Measurements from ENCODE around the gene HMGCLL1.

HMGCLL1 gene

GRCh38 chr6:55438203-55438602 is 140.8 kb downstream of the HMGCLL1 start:
- DNase-seq, result no peak

GRCh38 chr6:55437141-55437540 is 141.9 kb downstream of the HMGCLL1 start:
- no peak for DNase-seq

DNA sequence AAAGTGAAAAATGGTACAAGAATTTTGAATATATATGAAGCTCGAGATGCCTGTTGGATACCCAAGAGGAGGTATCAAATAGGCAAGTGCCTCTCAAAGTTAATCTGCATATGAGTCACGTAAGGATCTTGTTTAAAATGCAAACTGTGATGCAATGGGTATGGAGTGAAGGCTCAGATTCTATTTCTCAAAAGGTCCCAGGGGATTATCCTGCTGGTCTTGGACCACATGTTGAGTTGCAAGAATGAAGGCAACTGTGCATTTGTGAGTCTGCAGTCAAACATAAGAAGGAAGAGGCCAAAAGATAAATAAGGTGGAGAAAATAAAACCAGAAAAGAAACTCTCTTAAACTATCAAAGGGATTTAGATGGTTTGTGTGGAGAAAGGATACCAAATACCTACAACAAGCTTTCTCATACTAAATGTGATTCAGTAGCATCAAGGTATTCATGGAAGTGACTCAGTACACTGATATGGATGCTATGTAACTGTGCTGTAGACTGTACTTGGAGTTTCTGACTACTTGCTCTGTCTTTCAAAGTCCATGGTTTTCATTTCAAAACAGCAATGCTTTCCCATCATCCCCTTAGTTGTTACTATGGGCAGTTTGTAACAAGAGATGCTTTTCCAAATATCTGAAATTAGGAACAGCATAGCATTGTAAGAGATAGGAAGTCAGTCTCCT is 145.4 kb downstream of the HMGCLL1 start:
- DNase-seq, result no peak

DNA sequence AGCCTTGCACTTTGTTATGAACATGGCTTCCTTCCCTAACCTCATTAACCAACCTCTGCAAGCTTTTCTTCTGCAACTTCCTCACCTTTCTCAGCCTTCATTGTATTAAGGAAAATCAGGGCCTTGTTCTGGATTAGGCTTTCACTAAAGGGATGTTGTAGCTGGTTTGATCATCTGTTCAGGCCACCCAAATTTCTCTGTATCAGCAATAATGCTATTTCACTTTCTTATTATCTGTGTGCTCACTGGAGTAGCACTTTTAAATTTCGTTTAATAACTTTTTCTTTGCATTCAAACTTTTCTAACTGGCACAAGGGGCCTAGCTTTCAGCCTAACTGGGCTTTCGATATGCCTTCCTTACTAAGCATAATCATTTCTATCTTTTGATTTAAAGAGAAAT is 155.1 kb downstream of the HMGCLL1 start:
- no peak for DNase-seq

GRCh38 chr6:55410674-55411073 is 168.3 kb downstream of the HMGCLL1 start:
- no peak for DNase-seq

GRCh38 chr6:55405474-55406235 is 173.3 kb downstream of the HMGCLL1 start:
- DNase-seq, result no peak

DNA sequence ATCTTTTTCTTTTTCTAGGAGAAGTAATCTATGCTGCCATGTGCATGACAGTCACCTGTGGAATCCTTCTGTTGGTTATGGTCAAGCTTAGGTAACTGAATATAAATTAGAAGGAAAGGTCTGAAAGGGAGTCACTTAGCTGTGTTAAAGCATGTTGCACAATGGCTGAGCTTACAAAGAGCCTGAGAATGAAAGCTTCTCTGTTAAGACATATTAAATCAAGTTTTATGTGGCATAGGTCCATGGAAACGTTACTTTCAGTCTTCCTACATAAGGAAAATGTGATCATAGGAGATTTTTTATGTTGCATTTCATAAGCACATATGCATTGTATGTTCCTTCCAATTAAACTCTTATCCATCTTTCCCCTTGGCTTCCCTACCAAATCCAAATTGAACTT is 179.6 kb downstream of the HMGCLL1 start:
- DNase-seq, result no peak

DNA sequence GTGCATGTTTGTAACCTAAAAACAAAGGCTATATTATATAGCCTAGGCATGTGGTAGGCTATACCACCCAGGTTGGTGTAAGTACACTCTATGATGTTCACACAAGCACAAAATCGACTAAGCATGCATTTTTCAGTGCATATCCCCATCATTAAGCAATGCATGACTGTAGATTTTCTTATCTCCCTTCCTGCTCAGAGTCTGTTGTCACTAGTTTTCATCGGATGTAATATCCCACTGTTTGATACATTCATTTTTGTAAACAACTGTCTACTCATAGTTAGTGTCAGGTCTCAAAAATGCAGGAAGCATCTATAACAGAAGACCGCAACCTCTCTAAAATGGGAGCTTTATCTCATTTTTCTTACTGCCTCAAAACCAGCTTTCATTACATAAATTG is 181.0 kb downstream of the HMGCLL1 start:
- DNase-seq, result no peak

DNA sequence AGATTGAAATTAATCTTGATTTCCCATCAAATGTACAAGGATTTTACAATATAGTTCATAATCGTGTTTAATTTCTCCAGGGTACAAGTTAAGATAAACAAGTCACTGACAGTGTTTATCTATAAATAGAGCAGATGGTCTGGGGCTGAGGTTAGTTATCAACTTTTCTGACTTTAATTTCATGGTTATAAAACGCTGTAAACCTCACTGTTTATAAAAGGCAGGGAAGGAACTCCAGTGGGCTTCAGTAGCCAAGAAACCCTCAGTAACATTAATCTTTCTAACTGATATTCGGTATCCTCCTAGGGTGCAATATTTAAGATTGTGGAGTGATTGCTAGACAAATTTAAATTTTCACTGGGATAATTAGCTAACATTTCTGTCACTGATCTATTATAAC is 183.1 kb downstream of the HMGCLL1 start:
- DNase-seq, result no peak

GRCh38 chr6:55388211-55388610 is 190.8 kb downstream of the HMGCLL1 start:
- DNase-seq, result no peak

Data from stimulated activated CD4-positive, alpha-beta T cell treated with anti-CD3 and anti-CD28 coated beads, Interleukin-4, amount 100 ng/mL, for 24 hours (primary cell).